SK-N-SH treated with all-trans-retinoic acid at 6 μM for 48 hours (cell line): ENCODE results near the gene MFN2.

ENCODE experiments used
- BACH2 ChIP-seq: fragments of 250-450 bp; sonication (Bioruptor Pico); IDR thresholded peaks from 2 replicates; pipeline ENCODE4 v1.9.0; 2021; ENCODE audit warnings: mild to moderate bottlenecking, borderline replicate concordance
- ISL1 ChIP-seq: fragments of 250-450 bp; sonication (Bioruptor Pico); IDR thresholded peaks from 2 replicates; pipeline ENCODE4 v2.1.2; 2022; ENCODE audit warnings: mild to moderate bottlenecking, moderate library complexity
- OSR1 ChIP-seq: fragments of 250-450 bp; sonication (Bioruptor Pico); IDR thresholded peaks from 2 replicates; pipeline ENCODE4 v1.8.0; 2022; ENCODE audit warnings: moderate library complexity, mild to moderate bottlenecking, inconsistent platforms
- RARB ChIP-seq: fragments of 250-450 bp; sonication (Bioruptor Pico); IDR thresholded peaks from 2 replicates; pipeline ENCODE4 v1.8.0; 2021; ENCODE audit warnings: mild to moderate bottlenecking, moderate library complexity
- ZFP3 ChIP-seq: fragments of 250-450 bp; sonication (Bioruptor Pico); IDR thresholded peaks from 2 replicates; pipeline ENCODE4 v1.5.0; 2020; ENCODE audit warnings: mild to moderate bottlenecking, moderate library complexity
- TF ChIP-seq, protein P1 (sequence below): fragments of 250-450 bp; sonication (Bioruptor Pico); IDR thresholded peaks from 2 replicates; pipeline ENCODE4 v1.8.0; 2020; ENCODE audit warnings: mild to moderate bottlenecking, moderate library complexity, borderline replicate concordance
- TF ChIP-seq, protein P2 (sequence below): fragments of 250-450 bp; sonication (Bioruptor Pico); IDR thresholded peaks from 2 replicates; pipeline ENCODE4 v1.5.0; 2020; ENCODE audit warnings: mild to moderate bottlenecking, moderate library complexity

DNA sequence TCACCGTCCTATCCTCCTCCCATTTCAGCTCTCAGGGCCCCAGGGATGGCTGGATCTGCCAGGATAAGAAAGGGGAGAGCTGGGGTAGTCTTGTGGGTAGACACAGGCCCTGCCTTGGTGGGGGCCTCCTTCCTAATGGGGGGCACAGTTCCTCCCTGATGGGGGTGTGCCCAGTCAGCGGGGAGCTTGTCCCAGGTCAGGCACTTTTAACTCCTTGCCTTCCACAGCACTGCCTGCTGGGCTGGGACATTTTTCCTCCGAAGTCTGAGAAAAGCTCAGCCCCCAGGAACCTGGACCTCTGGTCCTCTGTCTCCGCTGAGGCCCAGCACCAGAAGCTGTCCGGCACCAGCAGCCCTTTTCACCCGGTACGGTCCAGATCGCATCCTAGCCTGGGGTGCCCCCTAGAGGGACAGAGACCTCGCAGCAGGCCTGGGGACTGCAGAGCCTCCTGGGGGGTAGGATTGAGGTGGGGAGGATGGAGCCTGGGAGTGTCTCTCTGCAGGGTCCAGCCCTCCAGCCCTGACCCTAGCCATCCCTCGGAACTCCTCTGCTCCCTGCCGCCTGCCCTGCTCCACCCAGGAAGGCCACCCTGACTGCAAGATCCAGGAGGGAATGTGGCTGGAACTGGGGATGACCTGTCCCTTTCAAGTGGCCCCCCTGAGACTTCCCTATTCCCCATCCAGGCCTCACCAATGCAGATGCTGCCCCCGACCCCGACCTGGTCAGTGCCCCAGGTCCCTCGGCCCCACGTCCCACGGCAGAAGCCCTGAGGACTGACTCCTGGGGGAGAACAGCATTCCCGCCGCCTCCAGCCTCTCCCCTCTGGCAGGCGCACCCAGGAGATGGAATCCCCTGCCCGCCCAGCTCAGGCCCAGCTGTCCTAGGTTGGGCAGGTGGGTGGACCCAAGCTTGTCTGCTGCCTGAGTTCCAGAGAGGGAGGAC, 51.1 kb downstream of the MFN2 start:
- TF ChIP-seq, protein P1, sequence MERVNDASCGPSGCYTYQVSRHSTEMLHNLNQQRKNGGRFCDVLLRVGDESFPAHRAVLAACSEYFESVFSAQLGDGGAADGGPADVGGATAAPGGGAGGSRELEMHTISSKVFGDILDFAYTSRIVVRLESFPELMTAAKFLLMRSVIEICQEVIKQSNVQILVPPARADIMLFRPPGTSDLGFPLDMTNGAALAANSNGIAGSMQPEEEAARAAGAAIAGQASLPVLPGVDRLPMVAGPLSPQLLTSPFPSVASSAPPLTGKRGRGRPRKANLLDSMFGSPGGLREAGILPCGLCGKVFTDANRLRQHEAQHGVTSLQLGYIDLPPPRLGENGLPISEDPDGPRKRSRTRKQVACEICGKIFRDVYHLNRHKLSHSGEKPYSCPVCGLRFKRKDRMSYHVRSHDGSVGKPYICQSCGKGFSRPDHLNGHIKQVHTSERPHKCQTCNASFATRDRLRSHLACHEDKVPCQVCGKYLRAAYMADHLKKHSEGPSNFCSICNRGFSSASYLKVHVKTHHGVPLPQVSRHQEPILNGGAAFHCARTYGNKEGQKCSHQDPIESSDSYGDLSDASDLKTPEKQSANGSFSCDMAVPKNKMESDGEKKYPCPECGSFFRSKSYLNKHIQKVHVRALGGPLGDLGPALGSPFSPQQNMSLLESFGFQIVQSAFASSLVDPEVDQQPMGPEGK = no peak
- TF ChIP-seq OSR1 (CRISPR knock-in tag) (no peak), ZFP3 (CRISPR knock-in tag) (no peak), RARB (CRISPR knock-in tag) (no peak), ISL1 (CRISPR knock-in tag) (no peak), BACH2 (CRISPR knock-in tag) (no peak)
- TF ChIP-seq, protein P2, sequence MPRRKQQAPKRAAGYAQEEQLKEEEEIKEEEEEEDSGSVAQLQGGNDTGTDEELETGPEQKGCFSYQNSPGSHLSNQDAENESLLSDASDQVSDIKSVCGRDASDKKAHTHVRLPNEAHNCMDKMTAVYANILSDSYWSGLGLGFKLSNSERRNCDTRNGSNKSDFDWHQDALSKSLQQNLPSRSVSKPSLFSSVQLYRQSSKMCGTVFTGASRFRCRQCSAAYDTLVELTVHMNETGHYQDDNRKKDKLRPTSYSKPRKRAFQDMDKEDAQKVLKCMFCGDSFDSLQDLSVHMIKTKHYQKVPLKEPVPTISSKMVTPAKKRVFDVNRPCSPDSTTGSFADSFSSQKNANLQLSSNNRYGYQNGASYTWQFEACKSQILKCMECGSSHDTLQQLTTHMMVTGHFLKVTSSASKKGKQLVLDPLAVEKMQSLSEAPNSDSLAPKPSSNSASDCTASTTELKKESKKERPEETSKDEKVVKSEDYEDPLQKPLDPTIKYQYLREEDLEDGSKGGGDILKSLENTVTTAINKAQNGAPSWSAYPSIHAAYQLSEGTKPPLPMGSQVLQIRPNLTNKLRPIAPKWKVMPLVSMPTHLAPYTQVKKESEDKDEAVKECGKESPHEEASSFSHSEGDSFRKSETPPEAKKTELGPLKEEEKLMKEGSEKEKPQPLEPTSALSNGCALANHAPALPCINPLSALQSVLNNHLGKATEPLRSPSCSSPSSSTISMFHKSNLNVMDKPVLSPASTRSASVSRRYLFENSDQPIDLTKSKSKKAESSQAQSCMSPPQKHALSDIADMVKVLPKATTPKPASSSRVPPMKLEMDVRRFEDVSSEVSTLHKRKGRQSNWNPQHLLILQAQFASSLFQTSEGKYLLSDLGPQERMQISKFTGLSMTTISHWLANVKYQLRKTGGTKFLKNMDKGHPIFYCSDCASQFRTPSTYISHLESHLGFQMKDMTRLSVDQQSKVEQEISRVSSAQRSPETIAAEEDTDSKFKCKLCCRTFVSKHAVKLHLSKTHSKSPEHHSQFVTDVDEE (CRISPR knock-in tag) = no peak
